ENCODE results near the gene VPREB1.
"Not testable (repeated sequence)": the region's sequence is repeated elsewhere in the genome, so short reads cannot be mapped to it uniquely, and the experiment has no call there.

VPREB1 gene

DNA sequence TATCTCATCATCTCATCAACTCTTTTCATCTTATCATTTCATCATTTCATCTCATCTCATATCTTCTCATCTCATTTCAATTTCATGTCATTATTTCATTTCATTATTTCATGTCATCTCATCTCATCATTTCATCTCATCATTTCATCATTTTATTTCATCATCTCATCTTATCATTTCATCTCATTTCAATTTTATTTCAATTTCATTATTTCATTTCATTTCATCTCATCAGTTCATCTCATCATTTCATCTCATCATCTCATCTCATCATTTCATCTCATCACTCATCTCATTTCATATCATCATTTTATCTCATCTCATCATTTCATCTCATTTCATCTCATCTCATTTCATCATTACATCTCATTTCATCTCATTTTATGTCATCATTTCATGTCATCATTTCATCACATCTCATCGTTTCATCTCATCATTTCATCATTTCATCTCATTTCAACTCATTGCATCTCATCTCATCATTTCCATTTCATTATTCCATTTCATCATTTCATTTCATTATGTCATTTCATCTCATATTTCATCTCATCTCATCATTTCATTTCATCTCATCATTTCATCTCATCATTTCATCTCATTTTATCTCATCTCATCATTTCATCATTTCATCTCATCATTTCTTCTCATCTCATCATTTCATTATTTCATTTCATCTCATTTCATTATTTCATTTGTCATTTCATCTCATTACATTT is 42.0 kb downstream of the VPREB1 start:
- not testable (repeated sequence) for H3K4me3 ChIP-seq (ENCODE audit: low read depth, low read length); DNase-seq (ENCODE audit: low read depth)

DNA sequence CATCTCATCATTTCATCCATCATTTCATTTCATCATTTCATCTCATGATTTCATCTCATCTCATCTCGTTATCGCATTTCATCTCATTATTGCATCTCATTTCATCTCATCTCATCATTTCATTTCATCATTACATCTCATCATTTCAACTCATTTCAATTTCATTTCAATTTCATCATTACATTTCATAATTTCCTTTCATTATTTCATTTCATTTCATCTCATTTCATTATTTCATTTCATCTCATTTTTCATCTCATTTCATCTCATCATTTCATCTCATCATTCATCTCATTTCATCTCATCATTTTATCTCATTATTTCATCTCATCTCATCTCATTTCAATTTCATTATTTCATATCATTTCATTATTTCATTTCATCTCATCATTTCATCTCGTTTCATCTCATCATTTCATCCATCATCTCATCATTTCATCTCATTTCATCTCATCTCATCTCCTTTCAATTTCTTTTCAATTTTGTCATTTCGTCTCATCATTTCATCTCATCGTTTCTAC is 42.6 kb downstream of the VPREB1 start:
- not testable (repeated sequence) for DNase-seq (ENCODE audit: low read depth); H3K4me3 ChIP-seq (ENCODE audit: low read depth, low read length)

- not testable (repeated sequence) for H3K4me3 ChIP-seq (ENCODE audit: low read depth, low read length)
Measured at GRCh38 chr22:22289666-22290065, 45.1 kb downstream of the VPREB1 start.

DNA sequence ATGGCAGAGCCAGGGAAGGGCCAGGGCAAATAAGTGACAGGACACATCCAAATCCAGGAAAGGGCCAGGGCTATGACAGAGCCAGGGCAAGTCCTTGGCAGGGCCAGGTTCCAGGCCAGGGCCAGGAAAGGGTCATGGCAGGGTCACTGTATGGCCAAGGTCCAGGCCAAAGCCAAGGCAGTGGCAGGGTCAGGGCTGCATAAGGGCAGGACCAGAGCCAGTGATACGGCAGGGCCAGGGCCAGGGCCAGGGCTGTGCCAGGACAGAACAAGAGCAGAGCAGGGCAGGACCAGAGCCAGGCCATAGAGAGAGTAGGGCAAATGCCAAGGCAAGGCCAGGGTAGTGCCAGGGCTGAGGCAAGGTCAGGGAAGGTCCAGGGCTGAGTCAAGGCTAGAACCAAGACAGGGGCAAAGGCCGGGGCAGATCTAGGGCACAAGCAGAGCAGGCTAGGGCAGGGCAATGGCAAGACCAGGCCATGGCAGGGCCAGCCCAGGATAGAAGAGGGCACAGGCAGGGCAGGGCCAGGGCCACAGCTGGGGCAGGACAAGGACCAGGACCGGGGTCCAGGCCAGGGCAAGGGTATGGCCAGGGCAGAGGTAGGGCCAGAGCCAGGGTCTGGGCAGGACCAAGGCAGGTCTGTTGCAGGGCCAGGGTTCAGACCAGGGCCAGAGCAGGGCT is 46.7 kb downstream of the VPREB1 start:
- not testable (repeated sequence) for DNase-seq (ENCODE audit: low read depth); H3K4me3 ChIP-seq (ENCODE audit: low read depth, low read length)

More at GRCh38 chr22:22289666-22290065, 45.1 kb downstream of the VPREB1 start:
- DNase-seq (ENCODE audit: low read depth): not testable (repeated sequence)

DNA sequence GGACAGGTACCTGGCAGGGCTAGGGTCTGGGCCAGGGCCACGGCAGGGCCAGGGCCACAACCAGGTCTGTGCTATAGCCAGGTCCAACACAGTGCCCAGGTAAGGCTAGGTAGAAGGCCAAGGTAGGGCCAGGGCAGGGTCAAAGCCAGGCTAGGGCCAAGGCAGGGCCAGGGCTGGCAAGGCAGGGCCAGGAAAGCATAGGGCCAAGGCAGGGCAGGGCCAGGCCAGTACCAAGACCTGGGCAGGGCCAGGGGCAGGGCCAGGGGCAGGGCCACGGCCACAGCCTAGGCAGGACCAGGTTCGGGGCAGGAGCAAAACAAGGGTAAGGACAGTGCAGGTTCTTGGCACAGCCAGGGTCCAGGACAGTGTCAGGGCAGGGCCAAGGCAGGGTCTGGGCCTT is 48.1 kb downstream of the VPREB1 start:
- not testable (repeated sequence) for H3K4me3 ChIP-seq (ENCODE audit: low read depth, low read length); DNase-seq (ENCODE audit: low read depth)

DNA sequence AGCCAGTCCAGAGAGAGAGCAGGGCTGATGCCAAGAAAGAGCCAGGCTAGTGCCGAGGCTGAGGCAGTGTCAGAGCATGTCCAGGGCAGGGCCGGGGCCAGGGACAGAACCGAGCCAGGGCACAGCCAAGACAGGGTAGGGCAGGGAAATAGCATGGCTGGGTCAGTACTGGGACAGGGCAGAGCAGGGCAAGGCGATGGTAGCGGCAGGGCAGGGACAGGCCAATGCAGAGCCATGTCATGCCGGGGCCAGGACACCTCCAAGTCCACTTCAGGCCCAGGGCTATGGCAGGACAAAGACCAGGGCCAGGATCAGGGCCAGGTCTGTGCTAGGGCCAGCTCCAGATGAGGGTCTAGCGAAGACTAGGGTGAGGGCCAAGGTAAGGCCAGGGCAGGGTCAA is 48.9 kb downstream of the VPREB1 start:
- H3K4me3 ChIP-seq (ENCODE audit: low read depth, low read length); DNase-seq (ENCODE audit: low read depth): not testable (repeated sequence)

DNA sequence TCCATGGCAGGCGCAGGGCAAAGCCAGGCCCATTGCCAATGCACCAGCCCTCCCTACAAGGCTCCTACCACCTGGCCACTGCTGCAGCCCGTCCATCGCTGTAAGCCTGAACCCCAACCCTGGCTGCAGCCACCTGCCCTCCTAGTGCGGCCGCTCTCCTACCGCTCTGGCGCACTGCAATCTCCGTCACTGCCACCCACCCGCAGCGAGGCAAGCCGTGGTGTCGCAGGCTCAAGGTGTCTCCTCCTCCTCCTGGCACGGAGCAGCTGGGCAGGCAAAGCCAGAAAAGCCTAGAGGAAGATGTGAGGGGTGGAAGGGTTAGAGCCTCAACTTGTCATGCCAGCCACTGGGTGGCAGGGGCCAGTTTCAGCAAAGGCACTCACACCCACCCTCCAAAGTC is 50.1 kb downstream of the VPREB1 start:
- DNase-seq (ENCODE audit: low read depth): not testable (repeated sequence)

More for the DNA sequence above, 50.1 kb downstream of the VPREB1 start:
- H3K4me3 ChIP-seq (ENCODE audit: low read depth, low read length): not testable (repeated sequence)

All from NB4 (cell line).